Cardiac muscle cell (in vitro differentiated cells and primary cell): ENCODE results near the gene PAK4. TPM values are rescaled to one million over a fixed set of nuclear protein-coding genes. Genes with fewer than 3 reads are reported as not detected.
"Not testable (repeated sequence)": the region's sequence is repeated elsewhere in the genome, so short reads cannot be mapped to it uniquely, and the experiment has no call there.

Experiments used
- DNase-seq, 2 donors: peaks; one replicate each; pipeline versions ENCODE4 v3.0.0 to v3.0.0-alpha.2; 2010 to 2017; ENCODE audit warnings: low read depth in 1 of 2, low spot score in 1 of 2
- H3K27ac ChIP-seq: fragments of 200-600 bp; sonication (generic); 2 replicates; pipeline ENCODE4 v1.5.1; 2016
- H3K27me3 ChIP-seq: fragments of 200-600 bp; sonication (generic); 2 replicates; pipeline ENCODE4 v1.6.0; 2016; ENCODE audit warnings: control low read depth
- H3K36me3 ChIP-seq: fragments of 200-600 bp; sonication (generic); 2 replicates; pipeline ENCODE4 v1.5.1; 2016; ENCODE audit warnings: control low read depth
- H3K4me1 ChIP-seq: fragments of 200-600 bp; sonication (generic); 2 replicates; pipeline ENCODE4 v1.8.1; 2017; ENCODE audit warnings: low read depth, mild to moderate bottlenecking, mixed run types
- H3K4me3 ChIP-seq: fragments of 200-600 bp; sonication (generic); 2 replicates; pipeline ENCODE4 v1.5.1; 2016; ENCODE audit warnings: mild to moderate bottlenecking
- H3K9me3 ChIP-seq: fragments of 200-600 bp; sonication (generic); 2 replicates; pipeline ENCODE4 v1.5.1; 2017; ENCODE audit warnings: low read depth, mild to moderate bottlenecking, control low read depth
- CTCF ChIP-seq: IDR thresholded peaks from 2 replicates; pipeline ENCODE4 v1.5.1; 2012; ENCODE audit warnings: low read depth, mild to moderate bottlenecking, low read length
- polyA plus RNA-seq: library from polyadenylated mRNA; unstranded; fragments of >200 nt; fragmentation: Nextera tagmentation; extraction: Ambion mirVana; gene quantifications from 2 replicates; pipeline ENCODE4 v1.2.1, GENCODE V29; 2016
- total RNA-seq: library from RNA; depleted of rRNA; stranded (reverse); fragments of >200 nt; gene quantifications from 2 replicates; pipeline ENCODE4 v1.2.3, GENCODE V29; 2016

Gene PAK4
- total and polyA plus RNA-seq, 2 experiments from 2014 or later: 32.5 to 57.9 TPM

GRCh38 chr19:39212375-39212742 lies 86.8 kb downstream of the PAK4 start:
- Histone ChIP-seq H3K4me1 (no peaks in the 10 kb centered on the region), H3K36me3 (no peaks in the 10 kb centered on the region), H3K4me3 (no peak overlapping the region), H3K27me3 (no peaks in the 10 kb centered on the region), H3K9me3 (no peaks in the 10 kb centered on the region), H3K27ac (no peak overlapping the region)
- TF ChIP-seq CTCF: peak; percentile 34
- peak in 1 of 2 donors; percentile 18 for DNase-seq

GRCh38 chr19:39215323-39215722 lies 89.7 kb downstream of the PAK4 start:
- H3K9me3 ChIP-seq: not testable (repeated sequence)

GRCh38 chr19:39217094-39217493 lies 91.5 kb downstream of the PAK4 start:
- no peaks in the 10 kb centered on the region for H3K36me3 ChIP-seq
- no peak for TF ChIP-seq CTCF
- H3K27ac ChIP-seq: no peak overlapping the region
- H3K4me1 ChIP-seq: no peaks in the 10 kb centered on the region
- no peak for DNase-seq
- H3K27me3 ChIP-seq: peaks cover 10% of the 10 kb centered on the region
- no peaks in the 10 kb centered on the region for H3K9me3 ChIP-seq
- H3K4me3 ChIP-seq: no peak overlapping the region

More at GRCh38 chr19:39215323-39215722, 89.7 kb downstream of the PAK4 start:
- not testable (repeated sequence) for H3K4me1 ChIP-seq, DNase-seq, H3K27ac ChIP-seq, H3K4me3 ChIP-seq, H3K27me3 ChIP-seq, H3K36me3 ChIP-seq

GRCh38 chr19:39218230-39219007 lies 92.8 kb downstream of the PAK4 start:
- TF ChIP-seq CTCF: no peak
- Histone ChIP-seq H3K4me1 (no peaks in the 10 kb centered on the region), H3K27ac (no peak overlapping the region), H3K36me3 (no peaks in the 10 kb centered on the region), H3K4me3 (no peak overlapping the region), H3K27me3 (peaks cover 10% of the 10 kb centered on the region), H3K9me3 (no peaks in the 10 kb centered on the region)
- no peak for DNase-seq

GRCh38 chr19:39219108-39219507 lies 93.5 kb downstream of the PAK4 start:
- H3K27me3 ChIP-seq, H3K4me3 ChIP-seq, H3K9me3 ChIP-seq, DNase-seq, H3K27ac ChIP-seq, H3K4me1 ChIP-seq, H3K36me3 ChIP-seq: not testable (repeated sequence)

- Histone ChIP-seq H3K36me3 (no peaks in the 10 kb centered on the region), H3K27ac (no peak overlapping the region), H3K4me1 (no peaks in the 10 kb centered on the region), H3K27me3 (peaks cover 16% of the 10 kb centered on the region), H3K4me3 (no peak overlapping the region), H3K9me3 (no peaks in the 10 kb centered on the region)
- TF ChIP-seq CTCF: no peak
- DNase-seq: peak; percentile 56 to 76
Measured at GRCh38 chr19:39223703-39224279, 98.2 kb downstream of the PAK4 start.
